CD4-positive, alpha-beta memory T cell (primary cell): Measurements from ENCODE around the gene ELFN1. TPM values are rescaled to one million over a fixed set of nuclear protein-coding genes. Genes with fewer than 3 reads are reported as not detected.

Experiments used
- CTCF ChIA-PET: fragments of 350-600 bp; sonication (Branson Sonifier 250); formaldehyde crosslinking; loops from one replicate; lab custom pipeline; 2021; ENCODE audit warnings: inconsistent platforms; ENCODE audit not compliant: partially characterized antibody; lab: Charles Lee
- POLR2A ChIA-PET: fragments of 350-600 bp; sonication (Branson Sonifier 250); formaldehyde crosslinking; loops from one replicate; lab custom pipeline; 2021; ENCODE audit not compliant: partially characterized antibody; lab: Charles Lee
- DNase-seq, 5 donors: peaks; one replicate each; pipeline versions ENCODE4 v3.0.0 to v3.0.0-alpha.2; 2020 to 2022; ENCODE audit warnings: mixed read lengths in 1 of 5
- H3K27ac ChIP-seq: one replicate; pipeline ENCODE4 v1.7.0; 2013; ENCODE audit warnings: low read depth, low read length
- H3K27me3 ChIP-seq: 2 replicates; pipeline ENCODE4 v1.7.0; 2013; ENCODE audit warnings: mild to moderate bottlenecking, low read length, moderate library complexity; ENCODE audit not compliant: insufficient read depth
- H3K36me3 ChIP-seq: 2 replicates; pipeline ENCODE4 v1.7.0; 2013; ENCODE audit warnings: mild to moderate bottlenecking, low read length, moderate library complexity; ENCODE audit not compliant: insufficient read depth
- H3K4me1 ChIP-seq: 2 replicates; pipeline ENCODE4 v1.7.0; 2013; ENCODE audit warnings: mild to moderate bottlenecking, low read length, moderate library complexity; ENCODE audit not compliant: insufficient read depth
- H3K4me3 ChIP-seq, 2 donors: one replicate each; pipeline ENCODE4 v1.7.0; 2013; ENCODE audit warnings: low read length in 2 of 2, mild to moderate bottlenecking in 1 of 2
- H3K9me3 ChIP-seq, 2 donors: one replicate each; pipeline ENCODE4 v1.7.0; 2013; ENCODE audit warnings: low read length in 2 of 2, control low read depth in 1 of 2; ENCODE audit not compliant: control insufficient read depth in 1 of 2
- H3K27ac Mint-ChIP-seq, 7 donors: one replicate each; pipeline ENCODE4 v1.8.0; 2020 to 2021; ENCODE audit warnings: mixed read lengths in 7 of 7, mild to moderate bottlenecking in 6 of 7, inconsistent platforms in 3 of 7, moderate library complexity in 3 of 7
- H3K27me3 Mint-ChIP-seq, 2 donors: one replicate each; pipeline ENCODE4 v1.8.0; 2020 to 2021; ENCODE audit warnings: mixed read lengths in 2 of 2
- H3K36me3 Mint-ChIP-seq, 2 donors: one replicate each; pipeline ENCODE4 v1.8.0; 2020 to 2021; ENCODE audit warnings: mixed read lengths in 2 of 2, inconsistent platforms in 1 of 2, mild to moderate bottlenecking in 1 of 2
- H3K4me1 Mint-ChIP-seq, 4 donors: one replicate each; pipeline ENCODE4 v1.8.0; 2020 to 2021; ENCODE audit warnings: mixed read lengths in 4 of 4, mild to moderate bottlenecking in 1 of 4
- H3K4me3 Mint-ChIP-seq, 8 donors: one replicate each; pipeline ENCODE4 v1.8.0; 2020 to 2021; ENCODE audit warnings: mixed read lengths in 8 of 8, mild to moderate bottlenecking in 7 of 8, moderate library complexity in 6 of 8, inconsistent platforms in 3 of 8
- H3K9me3 Mint-ChIP-seq, 8 donors: one replicate each; pipeline ENCODE4 v1.8.0; 2020 to 2021; ENCODE audit warnings: mixed read lengths in 8 of 8, mild to moderate bottlenecking in 5 of 8, inconsistent platforms in 3 of 8, moderate library complexity in 1 of 8
- intact Hi-C: fragments of 100-400 bp; cut with micrococcal nuclease; formaldehyde crosslinking; loops from one replicate; pipeline ENCODE4 v1.15.1; 2023
- polyA plus RNA-seq, 2 donors: library from polyadenylated mRNA; unstranded; fragments of 300-500 nt; fragmentation: Illumina TruSeq; gene quantifications; one replicate each; pipeline ENCODE4 v1.2.3, GENCODE V29; 2021
- total RNA-seq, 2 experiments: library from RNA; stranded (reverse); gene quantifications; one replicate each; pipeline ENCODE4 v1.2.3, GENCODE V29; 2021

The ELFN1 gene
- total and polyA plus RNA-seq, 4 experiments from 2014 or later: 0.12 TPM; not detected in 3

- H3K4me1 Mint-ChIP-seq: peaks cover 2 to 18% (median 6%) of the 10 kb centered on the region in 4 donors
- no peaks in the 10 kb centered on the region for H3K9me3 ChIP-seq
- H3K36me3 ChIP-seq: no peaks in the 10 kb centered on the region
- H3K27me3 ChIP-seq: peaks cover 13% of the 10 kb centered on the region
- peaks cover 13% of the 10 kb centered on the region for H3K4me1 ChIP-seq
- no peak overlapping the region for H3K27ac Mint-ChIP-seq
- ChIA-PET CTCF (no interaction called here), POLR2A (no interaction called here)
- intact Hi-C loops: no loop called here
- H3K27ac ChIP-seq: no peak overlapping the region
- H3K4me3 ChIP-seq: no peak overlapping the region
- peaks cover 25 to 29% of the 10 kb centered on the region in 2 donors for H3K27me3 Mint-ChIP-seq
- H3K36me3 Mint-ChIP-seq: no peaks in the 10 kb centered on the region
- peaks cover 0 to 4% (median 0%) of the 10 kb centered on the region in 8 donors for H3K9me3 Mint-ChIP-seq
- peak in 4 of 5 donors; percentile 31 to 37 (median 34) for DNase-seq
- peak overlapping the region in 1 of 8 donors; percentile 41 for H3K4me3 Mint-ChIP-seq
Observed at GRCh38 chr7:1664711-1665548, 5.1 kb upstream of the ELFN1 start.

- DNase-seq: no peak
Observed at GRCh38 chr7:1665549-1666316, 4.3 kb upstream of the ELFN1 start.

GRCh38 chr7:1666317-1666822 lies 3.7 kb upstream of the ELFN1 start:
- Mint-ChIP-seq H3K27me3 (peaks cover 23 to 28% of the 10 kb centered on the region in 2 donors), H3K27ac (no peak overlapping the region), H3K36me3 (no peaks in the 10 kb centered on the region), H3K4me1 (peaks cover 2 to 18% (median 6%) of the 10 kb centered on the region in 4 donors), H3K9me3 (peaks cover 0 to 4% (median 0%) of the 10 kb centered on the region in 8 donors), H3K4me3 (no peak overlapping the region)
- intact Hi-C loops: no loop called here
- peak overlapping the region in 1 of 2 donors; percentile 15 for H3K4me3 ChIP-seq
- peaks cover 13% of the 10 kb centered on the region for H3K27me3 ChIP-seq
- ChIA-PET POLR2A (interaction anchor here (1.2 kb wide), 1 partner anchor 687 kb away, joined by 3 read pairs; no protein-coding TSS in a partner anchor), CTCF (no interaction called here)
- H3K27ac ChIP-seq: no peak overlapping the region
- H3K9me3 ChIP-seq: no peaks in the 10 kb centered on the region
- H3K4me1 ChIP-seq: peaks cover 13% of the 10 kb centered on the region
- DNase-seq: no peak
- no peaks in the 10 kb centered on the region for H3K36me3 ChIP-seq

More at GRCh38 chr7:1665549-1666316, 4.3 kb upstream of the ELFN1 start:
- Mint-ChIP-seq H3K4me3 (no peak overlapping the region), H3K27me3 (peaks cover 25 to 26% of the 10 kb centered on the region in 2 donors), H3K9me3 (peaks cover 0 to 4% (median 0%) of the 10 kb centered on the region in 8 donors), H3K27ac (no peak overlapping the region), H3K36me3 (no peaks in the 10 kb centered on the region), H3K4me1 (peaks cover 2 to 18% (median 6%) of the 10 kb centered on the region in 4 donors)
- Histone ChIP-seq H3K27me3 (peaks cover 13% of the 10 kb centered on the region), H3K36me3 (no peaks in the 10 kb centered on the region), H3K27ac (no peak overlapping the region), H3K4me1 (peaks cover 13% of the 10 kb centered on the region), H3K9me3 (no peaks in the 10 kb centered on the region), H3K4me3 (no peak overlapping the region)
- ChIA-PET CTCF (no interaction called here), POLR2A (no interaction called here)
- intact Hi-C loops: no loop called here

GRCh38 chr7:1666823-1667565 lies 3.1 kb upstream of the ELFN1 start:
- Histone ChIP-seq H3K27ac (no peak overlapping the region), H3K9me3 (no peaks in the 10 kb centered on the region), H3K36me3 (no peaks in the 10 kb centered on the region), H3K27me3 (peaks cover 17% of the 10 kb centered on the region), H3K4me3 (peak overlapping the region in 1 of 2 donors; percentile 15), H3K4me1 (peaks cover 13% of the 10 kb centered on the region)
- intact Hi-C loops: no loop called here
- Mint-ChIP-seq H3K9me3 (peaks cover 0 to 2% (median 0%) of the 10 kb centered on the region in 8 donors), H3K4me1 (peaks cover 2 to 18% (median 6%) of the 10 kb centered on the region in 4 donors), H3K4me3 (peak overlapping the region; percentile 54 to 85 (median 72)), H3K36me3 (no peaks in the 10 kb centered on the region), H3K27ac (no peak overlapping the region), H3K27me3 (peaks cover 19 to 24% of the 10 kb centered on the region in 2 donors)
- no peak for DNase-seq
- ChIA-PET CTCF (no interaction called here), POLR2A (interaction anchor here (1.2 kb wide), 1 partner anchor 687 kb away, joined by 3 read pairs; no protein-coding TSS in a partner anchor)

GRCh38 chr7:1667566-1668395 lies 2.3 kb upstream of the ELFN1 start:
- H3K4me1 ChIP-seq: peaks cover 13% of the 10 kb centered on the region
- H3K9me3 ChIP-seq: no peaks in the 10 kb centered on the region
- H3K27ac Mint-ChIP-seq: peak overlapping the region in 1 of 7 donors; percentile 30
- H3K27me3 ChIP-seq: peaks cover 23% of the 10 kb centered on the region
- peak overlapping the region; percentile 27 to 78 (median 69) for H3K4me3 Mint-ChIP-seq
- peaks cover 0 to 3% (median 0%) of the 10 kb centered on the region in 8 donors for H3K9me3 Mint-ChIP-seq
- intact Hi-C loops: no loop called here
- no peaks in the 10 kb centered on the region for H3K36me3 ChIP-seq
- peak overlapping the region in 1 of 2 donors; percentile 15 for H3K4me3 ChIP-seq
- peaks cover 20 to 24% of the 10 kb centered on the region in 2 donors for H3K27me3 Mint-ChIP-seq
- H3K36me3 Mint-ChIP-seq: no peaks in the 10 kb centered on the region
- ChIA-PET CTCF (no interaction called here), POLR2A (interaction anchor here (1.2 kb wide), 1 partner anchor 686 kb away, joined by 3 read pairs; no protein-coding TSS in a partner anchor)
- peaks cover 2 to 18% (median 6%) of the 10 kb centered on the region in 4 donors for H3K4me1 Mint-ChIP-seq
- no peak for DNase-seq
- H3K27ac ChIP-seq: no peak overlapping the region

- DNase-seq: no peak
- H3K27me3 ChIP-seq: peaks cover 20% of the 10 kb centered on the region
- H3K4me3 Mint-ChIP-seq: peak overlapping the region; percentile 27 to 75 (median 66)
- H3K9me3 ChIP-seq: no peaks in the 10 kb centered on the region
- no peaks in the 10 kb centered on the region for H3K36me3 ChIP-seq
- H3K27ac Mint-ChIP-seq: peak overlapping the region in 1 of 7 donors; percentile 30
- no peak overlapping the region for H3K27ac ChIP-seq
- H3K9me3 Mint-ChIP-seq: peaks cover 0 to 3% (median 0%) of the 10 kb centered on the region in 8 donors
- peaks cover 13% of the 10 kb centered on the region for H3K4me1 ChIP-seq
- peaks cover 2 to 18% (median 6%) of the 10 kb centered on the region in 4 donors for H3K4me1 Mint-ChIP-seq
- intact Hi-C loops: no loop called here
- ChIA-PET POLR2A (no interaction called here), CTCF (no interaction called here)
- H3K36me3 Mint-ChIP-seq: no peaks in the 10 kb centered on the region
- H3K4me3 ChIP-seq: no peak overlapping the region
- peaks cover 16 to 20% of the 10 kb centered on the region in 2 donors for H3K27me3 Mint-ChIP-seq
Observed at GRCh38 chr7:1668396-1669063, 1.5 kb upstream of the ELFN1 start.
